BJ (cell line): ENCODE measurements around the gene AXIN1. TPM values are rescaled to one million over a fixed set of nuclear protein-coding genes. Genes with fewer than 3 reads are reported as not detected.

Experiments used
- CTCF ChIA-PET: fragments of 350-600 bp; formaldehyde crosslinking; extraction: SDS; loops from one replicate; lab custom pipeline; 2021; ENCODE audit warnings: antibody characterized with exemption, inconsistent platforms; lab: Yijun Ruan, JAX
- POLR2A ChIA-PET: fragments of 300-600 bp; sonication (Branson Sonifier 250); formaldehyde crosslinking; extraction: SDS; loops from one replicate; lab custom pipeline; 2021; ENCODE audit warnings: antibody characterized with exemption; lab: Charles Lee
- DNase-seq: peaks from one replicate; pipeline ENCODE4 v3.0.0-alpha.2; 2011; ENCODE audit warnings: low read depth
- H3K27me3 ChIP-seq: 2 replicates; pipeline ENCODE4 v1.6.0; 2011; ENCODE audit warnings: low read length; ENCODE audit not compliant: control insufficient read depth, insufficient read depth
- H3K36me3 ChIP-seq: 2 replicates; pipeline ENCODE4 v1.5.1; 2011; ENCODE audit warnings: low read length; ENCODE audit not compliant: control insufficient read depth, insufficient read depth
- H3K4me3 ChIP-seq: 2 replicates; pipeline ENCODE4 v1.5.1; 2011; ENCODE audit warnings: low read depth, mild to moderate bottlenecking, control low read depth, low read length
- polyA plus RNA-seq: library from polyadenylated mRNA; depleted of rRNA; stranded (reverse); fragments of >200 nt; gene quantifications from 2 replicates; pipeline ENCODE4 v1.2.3, GENCODE V29; 2011
- TF ChIP-seq, protein P1 (sequence below): IDR thresholded peaks from 2 replicates; pipeline ENCODE4 v1.5.1; 2011; ENCODE audit warnings: low read depth, mild to moderate bottlenecking, control low read depth, inconsistent platforms, low read length, moderate library complexity; ENCODE audit not compliant: insufficient read depth

AXIN1 gene
- polyA plus RNA-seq, 1 experiment: 4.3 TPM

DNA sequence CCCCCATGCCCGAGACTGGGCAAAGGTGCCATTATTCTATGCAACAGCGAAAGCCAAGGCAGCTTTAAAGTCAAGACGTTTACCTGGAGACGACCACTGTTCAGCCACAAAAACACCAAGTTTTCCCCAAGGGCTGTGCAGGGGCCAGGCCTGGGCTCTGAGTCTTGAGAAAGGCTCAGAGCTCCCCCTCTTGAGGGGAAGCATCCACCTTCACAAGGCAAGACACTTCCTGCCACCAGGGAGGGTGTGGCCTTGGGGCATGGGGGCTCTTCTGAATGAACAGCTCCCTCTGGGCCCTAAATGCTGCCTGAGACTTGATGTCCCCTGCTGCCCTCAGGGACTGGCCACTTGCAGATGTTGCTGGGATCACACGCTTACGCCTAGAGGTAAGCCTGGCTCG, 43.0 kb downstream of the AXIN1 start:
- Histone ChIP-seq H3K36me3 (peaks cover 35% of the 10 kb centered on the region), H3K4me3 (no peak overlapping the region), H3K27me3 (no peaks in the 10 kb centered on the region)
- ChIA-PET POLR2A (no interaction called here), CTCF (interaction anchor here (1.0 kb wide), 1 partner anchor 28 kb away, joined by 3 read pairs; no protein-coding TSS in a partner anchor)
- DNase-seq: no peak
- TF ChIP-seq, protein P1, sequence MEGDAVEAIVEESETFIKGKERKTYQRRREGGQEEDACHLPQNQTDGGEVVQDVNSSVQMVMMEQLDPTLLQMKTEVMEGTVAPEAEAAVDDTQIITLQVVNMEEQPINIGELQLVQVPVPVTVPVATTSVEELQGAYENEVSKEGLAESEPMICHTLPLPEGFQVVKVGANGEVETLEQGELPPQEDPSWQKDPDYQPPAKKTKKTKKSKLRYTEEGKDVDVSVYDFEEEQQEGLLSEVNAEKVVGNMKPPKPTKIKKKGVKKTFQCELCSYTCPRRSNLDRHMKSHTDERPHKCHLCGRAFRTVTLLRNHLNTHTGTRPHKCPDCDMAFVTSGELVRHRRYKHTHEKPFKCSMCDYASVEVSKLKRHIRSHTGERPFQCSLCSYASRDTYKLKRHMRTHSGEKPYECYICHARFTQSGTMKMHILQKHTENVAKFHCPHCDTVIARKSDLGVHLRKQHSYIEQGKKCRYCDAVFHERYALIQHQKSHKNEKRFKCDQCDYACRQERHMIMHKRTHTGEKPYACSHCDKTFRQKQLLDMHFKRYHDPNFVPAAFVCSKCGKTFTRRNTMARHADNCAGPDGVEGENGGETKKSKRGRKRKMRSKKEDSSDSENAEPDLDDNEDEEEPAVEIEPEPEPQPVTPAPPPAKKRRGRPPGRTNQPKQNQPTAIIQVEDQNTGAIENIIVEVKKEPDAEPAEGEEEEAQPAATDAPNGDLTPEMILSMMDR: no peak

DNA sequence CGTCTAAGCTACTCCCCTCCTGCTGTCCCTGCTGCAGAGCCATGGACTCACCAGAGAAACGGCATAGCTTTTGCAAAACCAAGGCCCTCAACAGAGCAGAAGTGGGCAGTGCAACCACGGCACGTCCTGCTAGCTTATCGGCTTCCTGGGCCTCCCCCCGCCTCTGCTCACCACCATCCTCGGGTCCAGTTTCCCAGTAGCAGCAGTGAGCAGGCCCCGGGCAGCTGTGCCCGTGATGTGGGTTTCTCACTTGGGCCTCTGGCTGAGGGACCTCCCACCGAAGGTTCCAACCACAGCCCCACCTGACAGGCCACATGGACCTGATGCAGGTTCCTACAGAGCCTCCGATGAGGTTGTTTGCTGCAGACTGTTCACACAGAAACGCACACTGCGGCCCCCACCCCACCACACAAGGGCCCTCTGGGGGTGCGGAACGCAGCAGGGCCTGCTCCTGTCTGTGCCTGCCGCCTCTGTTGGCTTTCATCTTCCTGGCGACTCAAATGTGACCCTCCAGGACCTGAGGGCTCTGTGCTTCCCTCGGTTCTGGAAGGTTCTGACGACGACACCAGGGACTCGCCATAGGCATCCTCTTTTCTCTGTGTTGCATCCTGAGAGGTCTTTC, 44.7 kb downstream of the AXIN1 start:
- H3K4me3 ChIP-seq: no peak overlapping the region
- ChIA-PET CTCF (no interaction called here), POLR2A (no interaction called here)
- DNase-seq: no peak
- H3K27me3 ChIP-seq: no peaks in the 10 kb centered on the region
- TF ChIP-seq, protein P1: no peak
- peaks cover 26% of the 10 kb centered on the region for H3K36me3 ChIP-seq

DNA sequence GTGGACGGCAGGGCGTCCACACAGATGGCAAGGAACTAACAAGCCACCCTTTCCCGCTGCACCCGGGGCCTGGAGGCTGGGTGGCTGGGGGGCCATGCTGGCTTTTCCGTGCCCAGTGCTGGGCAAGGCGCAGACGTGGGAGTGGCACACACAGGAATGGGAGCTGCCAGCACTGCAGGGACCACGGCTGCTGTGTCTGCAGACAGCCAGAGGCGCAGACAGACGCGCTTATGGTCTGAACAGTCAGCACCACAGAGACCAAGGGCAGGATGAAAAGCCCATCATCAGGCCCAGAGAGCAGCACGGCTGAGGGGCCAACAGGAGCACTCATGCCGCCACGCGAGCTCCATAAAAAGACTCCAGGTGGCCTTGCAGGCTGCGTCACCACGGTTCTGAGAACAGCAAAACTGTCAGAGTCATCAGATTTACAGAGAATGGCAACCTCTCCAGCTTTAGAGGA, 45.6 kb downstream of the AXIN1 start:
- TF ChIP-seq, protein P1: no peak
- Histone ChIP-seq H3K4me3 (no peak overlapping the region), H3K27me3 (no peaks in the 10 kb centered on the region), H3K36me3 (peaks cover 27% of the 10 kb centered on the region)
- CTCF ChIA-PET: no interaction called here
- POLR2A ChIA-PET: no interaction called here
- no peak for DNase-seq

DNA sequence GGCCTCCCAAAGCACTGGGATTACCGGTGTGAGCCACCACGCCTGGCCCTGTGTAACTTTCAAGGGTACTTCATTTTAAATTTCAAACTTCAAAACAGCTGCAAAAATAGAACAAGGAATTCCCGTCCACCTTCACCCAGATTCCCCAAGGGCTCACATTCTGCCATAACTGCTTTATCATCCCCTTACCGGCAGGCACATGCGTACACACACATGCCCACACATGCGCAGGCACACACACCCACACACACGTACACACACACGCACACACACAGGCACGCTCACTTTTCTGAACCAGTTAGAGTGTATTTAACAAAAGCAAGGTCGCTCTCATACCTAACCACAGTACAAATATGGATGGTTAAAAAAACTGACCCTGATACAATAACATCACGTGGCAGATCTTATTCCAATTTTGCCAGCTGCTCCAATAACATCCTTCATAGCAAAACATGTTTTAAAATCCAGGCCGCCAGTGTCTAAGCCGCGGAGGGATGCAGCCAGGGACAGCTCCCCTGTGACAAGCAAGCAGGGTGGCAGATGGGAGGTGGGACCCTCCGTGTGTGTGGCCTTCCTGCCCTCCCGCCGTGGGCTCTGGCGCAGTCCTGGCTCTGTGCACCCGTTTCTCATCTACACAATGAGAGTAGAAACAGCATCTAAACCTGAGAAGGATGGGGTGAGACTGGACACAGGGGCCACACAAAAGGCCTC, 46.5 kb downstream of the AXIN1 start:
- Histone ChIP-seq H3K4me3 (no peak overlapping the region), H3K36me3 (peaks cover 27% of the 10 kb centered on the region), H3K27me3 (no peaks in the 10 kb centered on the region)
- TF ChIP-seq, protein P1: no peak
- POLR2A ChIA-PET: no interaction called here
- CTCF ChIA-PET: no interaction called here
- DNase-seq: no peak

DNA sequence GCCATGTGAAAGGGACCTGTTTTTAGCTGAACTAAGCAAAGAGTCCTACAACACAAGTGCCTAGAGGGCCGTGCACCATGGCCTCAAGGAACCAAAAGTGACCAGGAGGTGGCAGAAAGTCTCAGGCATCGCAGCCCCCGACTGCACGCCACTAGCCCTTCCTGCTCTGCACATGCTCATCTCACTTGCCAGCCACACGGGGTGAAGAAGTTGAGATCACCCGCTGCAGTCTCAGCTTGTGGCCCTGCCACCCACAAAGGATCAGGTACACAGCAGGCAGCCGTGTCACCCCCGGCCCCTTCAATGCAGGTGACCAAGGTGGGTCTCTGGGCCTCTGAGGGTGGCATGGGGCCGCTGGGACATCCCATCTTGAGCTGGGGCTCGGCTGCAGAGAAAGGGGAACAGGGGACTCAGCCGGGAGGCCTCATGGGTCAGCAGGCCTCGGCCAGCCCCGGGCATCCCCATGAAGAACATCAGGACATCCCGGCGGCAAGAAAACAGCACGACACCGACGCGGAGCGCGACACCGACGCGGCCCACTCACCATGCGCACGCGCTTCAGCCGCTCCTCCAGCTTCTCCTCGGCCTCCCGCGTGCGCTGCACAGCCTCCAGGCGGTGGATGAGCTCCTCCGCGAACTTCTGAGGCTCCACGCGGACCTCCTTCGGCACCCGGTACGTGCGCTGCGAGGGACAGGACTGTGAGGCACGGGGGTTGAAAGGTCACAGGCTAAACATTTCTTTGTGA, 48.6 kb downstream of the AXIN1 start:
- no peak for DNase-seq
- H3K27me3 ChIP-seq: no peaks in the 10 kb centered on the region
- peaks cover 23% of the 10 kb centered on the region for H3K36me3 ChIP-seq
- CTCF ChIA-PET: interaction anchor here (1.1 kb wide), 1 partner anchor 18 kb away, joined by 3 read pairs; no protein-coding TSS in a partner anchor
- POLR2A ChIA-PET: no interaction called here
- TF ChIP-seq, protein P1: 0 out of 2 replicates have a peak, but pooled peaks have one; percentile 16
- H3K4me3 ChIP-seq: no peak overlapping the region
